ENCODE measurements around the gene TNNT1.

DNA sequence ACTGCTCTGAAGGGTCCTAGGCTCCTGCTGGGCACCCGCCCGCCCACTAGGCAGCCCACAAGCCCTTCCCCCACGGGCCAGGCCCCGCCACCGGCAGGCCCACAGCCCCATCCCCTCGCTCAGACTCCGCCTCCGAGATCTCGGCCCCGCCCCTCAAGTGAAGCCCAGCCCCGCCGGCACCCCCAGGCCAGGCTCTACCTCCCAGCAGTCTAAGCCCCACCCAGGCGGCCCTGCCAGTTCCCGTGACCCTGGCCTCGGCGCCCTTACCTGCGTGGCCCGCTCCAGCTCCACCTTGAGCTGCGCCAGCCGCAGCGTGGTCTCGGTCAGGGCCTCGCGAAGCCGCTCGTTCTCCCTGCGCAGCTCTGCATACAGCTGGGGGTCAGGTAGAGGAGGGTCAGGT, 57.1 kb downstream of the TNNT1 start:
- TF ChIP-seq, protein P1, sequence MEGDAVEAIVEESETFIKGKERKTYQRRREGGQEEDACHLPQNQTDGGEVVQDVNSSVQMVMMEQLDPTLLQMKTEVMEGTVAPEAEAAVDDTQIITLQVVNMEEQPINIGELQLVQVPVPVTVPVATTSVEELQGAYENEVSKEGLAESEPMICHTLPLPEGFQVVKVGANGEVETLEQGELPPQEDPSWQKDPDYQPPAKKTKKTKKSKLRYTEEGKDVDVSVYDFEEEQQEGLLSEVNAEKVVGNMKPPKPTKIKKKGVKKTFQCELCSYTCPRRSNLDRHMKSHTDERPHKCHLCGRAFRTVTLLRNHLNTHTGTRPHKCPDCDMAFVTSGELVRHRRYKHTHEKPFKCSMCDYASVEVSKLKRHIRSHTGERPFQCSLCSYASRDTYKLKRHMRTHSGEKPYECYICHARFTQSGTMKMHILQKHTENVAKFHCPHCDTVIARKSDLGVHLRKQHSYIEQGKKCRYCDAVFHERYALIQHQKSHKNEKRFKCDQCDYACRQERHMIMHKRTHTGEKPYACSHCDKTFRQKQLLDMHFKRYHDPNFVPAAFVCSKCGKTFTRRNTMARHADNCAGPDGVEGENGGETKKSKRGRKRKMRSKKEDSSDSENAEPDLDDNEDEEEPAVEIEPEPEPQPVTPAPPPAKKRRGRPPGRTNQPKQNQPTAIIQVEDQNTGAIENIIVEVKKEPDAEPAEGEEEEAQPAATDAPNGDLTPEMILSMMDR (IDR thresholded peaks at IDR 0.05): no peak
- no peak for TF ChIP-seq POLR2A (IDR thresholded peaks at IDR 0.05)
